ENCODE measurements around the gene SLCO4A1. TPM values are rescaled to one million over a fixed set of nuclear protein-coding genes. Genes with fewer than 3 reads are reported as not detected.

SLCO4A1 gene
- polyA plus RNA-seq, 1 donor (not counting 4 experiments of a cell fraction or from before 2014, with no cell fraction given): 1.8 TPM

GRCh38 chr20:62638055-62638570, 4.2 kb upstream of the SLCO4A1 start:
- Histone ChIP-seq H2AFZ (ENCODE audit: control insufficient read depth, low read length) (no peak overlapping the region), H3K79me2 (ENCODE audit: control insufficient read depth, insufficient read depth, low read length) (no peaks in the 10 kb centered on the region), H3K27ac (ENCODE audit: control insufficient read depth, insufficient read depth, low read length) (no peak overlapping the region), H3K4me1 (ENCODE audit: control insufficient read depth, extremely low read depth, insufficient read depth, low read length) (no peaks in the 10 kb centered on the region), H3K9me3 (ENCODE audit: control insufficient read depth, low read depth, low read length) (no peaks in the 10 kb centered on the region), H3K4me3 (ENCODE audit: control insufficient read depth in 2 of 3, extremely low read depth in 1 of 3, insufficient read depth in 2 of 3, low read depth in 1 of 3, low read length in 3 of 3) (no peak overlapping the region), H3K9me1 (ENCODE audit: control insufficient read depth, extremely low read depth, insufficient read depth, low read length) (no peaks in the 10 kb centered on the region), H3K9ac (ENCODE audit: control insufficient read depth, extremely low read depth, insufficient read depth, low read length) (no peak overlapping the region), H3K36me3 (ENCODE audit: control insufficient read depth in 2 of 2, extremely low read depth in 1 of 2, insufficient read depth in 2 of 2, low read length in 2 of 2) (no peaks in the 10 kb centered on the region), H3K27me3 (ENCODE audit: control insufficient read depth, extremely low read depth, insufficient read depth, low read length) (peaks cover 46% of the 10 kb centered on the region), H4K20me1 (ENCODE audit: control insufficient read depth, extremely low read depth, insufficient read depth, low read length) (no peaks in the 10 kb centered on the region), H3K4me2 (ENCODE audit: control insufficient read depth, extremely low read depth, insufficient read depth, low read depth, low read length) (no peak overlapping the region)
- no peak for TF ChIP-seq CTCF (optimal IDR thresholded peaks at IDR 0.05 in 1 of 3, IDR thresholded peaks at IDR 0.05 in 1 of 3, conservative IDR thresholded peaks at IDR 0.05 in 1 of 3; ENCODE audit: extremely low read depth in 1 of 3, insufficient read depth in 2 of 3, low read length in 3 of 3)
- FAIRE-seq: no peak
- dilution Hi-C loops (cut with MboI; ENCODE audit: extremely low pct_ligation_motif_present, low sequenced_read_pairs): no loop called here
- no peak for DNase-seq (ENCODE audit: low read depth, low spot score)

GRCh38 chr20:62638679-62639406, 3.5 kb upstream of the SLCO4A1 start:
- no peak for FAIRE-seq
- H3K9me3 ChIP-seq (ENCODE audit: control insufficient read depth, low read depth, low read length): no peaks in the 10 kb centered on the region
- no peak overlapping the region for H3K27ac ChIP-seq (ENCODE audit: control insufficient read depth, insufficient read depth, low read length)
- H3K4me3 ChIP-seq (ENCODE audit: control insufficient read depth in 2 of 3, extremely low read depth in 1 of 3, insufficient read depth in 2 of 3, low read depth in 1 of 3, low read length in 3 of 3): no peak overlapping the region
- peaks cover 44% of the 10 kb centered on the region for H3K27me3 ChIP-seq (ENCODE audit: control insufficient read depth, extremely low read depth, insufficient read depth, low read length)
- H3K36me3 ChIP-seq (ENCODE audit: control insufficient read depth in 2 of 2, extremely low read depth in 1 of 2, insufficient read depth in 2 of 2, low read length in 2 of 2): no peaks in the 10 kb centered on the region
- no peaks in the 10 kb centered on the region for H3K79me2 ChIP-seq (ENCODE audit: control insufficient read depth, insufficient read depth, low read length)
- H4K20me1 ChIP-seq (ENCODE audit: control insufficient read depth, extremely low read depth, insufficient read depth, low read length): peaks cover 2% of the 10 kb centered on the region
- dilution Hi-C loops (cut with MboI; ENCODE audit: extremely low pct_ligation_motif_present, low sequenced_read_pairs): no loop called here
- no peak overlapping the region for H3K4me2 ChIP-seq (ENCODE audit: control insufficient read depth, extremely low read depth, insufficient read depth, low read depth, low read length)
- peaks cover 3% of the 10 kb centered on the region for H3K4me1 ChIP-seq (ENCODE audit: control insufficient read depth, extremely low read depth, insufficient read depth, low read length)
- TF ChIP-seq CTCF (optimal IDR thresholded peaks at IDR 0.05 in 1 of 3, IDR thresholded peaks at IDR 0.05 in 1 of 3, conservative IDR thresholded peaks at IDR 0.05 in 1 of 3; ENCODE audit: extremely low read depth in 1 of 3, insufficient read depth in 2 of 3, low read length in 3 of 3): no peak
- TF ChIP-seq EZH2 (IDR thresholded peaks at IDR 0.05; ENCODE audit: low read length): no peak
- no peak for DNase-seq (ENCODE audit: low read depth, low spot score)
- H2AFZ ChIP-seq (ENCODE audit: control insufficient read depth, low read length): no peak overlapping the region
- H3K9ac ChIP-seq (ENCODE audit: control insufficient read depth, extremely low read depth, insufficient read depth, low read length): no peak overlapping the region
- H3K9me1 ChIP-seq (ENCODE audit: control insufficient read depth, extremely low read depth, insufficient read depth, low read length): no peaks in the 10 kb centered on the region
